CD4-positive, alpha-beta T cell treated with Interleukin-21 for 1 hour (primary cell): ENCODE results near the gene RNF214.
A peak's percentile ranks its signal among the peaks of the same experiment; 100 is the strongest.
"Not testable (repeated sequence)": the region's sequence is repeated elsewhere in the genome, so short reads cannot be mapped to it uniquely, and the experiment has no call there.

ENCODE experiments used
- DNase-seq: peaks from one replicate; pipeline ENCODE4 v3.0.0-alpha.2; 2020

Gene RNF214

DNA sequence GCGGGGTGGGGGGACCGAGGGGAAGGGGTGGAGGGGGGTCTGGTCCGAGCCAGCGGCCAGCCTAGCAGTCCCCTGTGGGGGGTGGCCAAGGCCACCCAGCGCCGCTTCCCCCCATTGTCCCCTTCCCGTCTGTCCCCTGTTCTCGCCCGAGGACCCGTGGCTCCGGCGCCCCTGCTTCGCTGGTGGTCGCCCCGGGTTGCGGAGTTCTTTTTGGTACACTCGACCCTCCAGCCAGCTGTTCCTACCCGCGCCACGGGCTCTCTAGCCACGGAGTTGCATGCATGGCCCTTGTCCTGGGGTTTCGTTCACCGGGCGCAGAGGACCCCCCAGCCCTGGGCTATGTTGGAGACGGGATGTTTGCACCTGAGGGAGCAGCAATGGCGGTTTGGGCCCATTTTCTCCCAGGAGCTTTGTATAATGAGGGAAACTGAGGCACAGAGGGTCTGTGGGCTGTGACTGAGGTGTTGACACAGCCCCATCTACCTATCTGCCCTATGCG is 489 bp downstream of the RNF214 start:
- DNase-seq, result no peak

DNA sequence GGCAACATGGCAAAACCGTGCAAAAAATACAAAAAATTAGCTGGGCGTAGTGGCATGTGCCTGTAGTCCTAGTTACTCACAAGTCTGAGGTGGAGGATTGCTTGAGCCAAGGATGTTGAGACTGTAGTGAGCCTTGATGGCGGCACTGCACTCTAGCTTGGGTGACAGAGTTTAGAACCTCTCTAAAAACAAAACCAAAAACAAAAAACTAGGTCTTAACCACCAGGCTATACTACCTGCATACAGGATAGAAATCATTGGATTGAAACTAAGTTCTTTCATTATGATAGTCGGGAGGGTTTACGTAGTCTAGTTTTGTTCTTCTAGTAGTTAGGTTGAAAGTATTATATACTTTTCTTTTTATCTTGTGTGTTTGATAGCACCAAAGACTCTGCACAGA is 5.8 kb downstream of the RNF214 start:
- DNase-seq, result no peak

DNA sequence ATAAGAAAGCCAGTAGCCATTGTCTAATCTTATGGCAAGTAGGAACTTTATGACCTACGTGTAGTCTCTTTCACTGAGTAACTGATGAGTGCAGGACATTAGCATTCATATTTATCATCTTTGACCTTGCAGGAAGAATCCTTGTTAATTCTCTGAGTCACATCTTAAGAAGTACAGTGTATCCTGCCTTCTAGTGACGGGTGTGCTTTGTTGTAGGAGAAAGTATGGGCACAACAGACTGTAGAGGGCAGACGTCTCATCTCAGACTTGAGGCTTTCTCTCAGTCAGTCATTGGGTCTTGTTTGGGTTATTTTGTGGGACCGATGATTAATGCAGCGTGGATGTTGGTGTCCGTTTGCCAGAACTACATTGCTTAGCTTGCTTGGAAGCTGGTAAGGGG is 6.8 kb downstream of the RNF214 start:
- no peak for DNase-seq

DNA sequence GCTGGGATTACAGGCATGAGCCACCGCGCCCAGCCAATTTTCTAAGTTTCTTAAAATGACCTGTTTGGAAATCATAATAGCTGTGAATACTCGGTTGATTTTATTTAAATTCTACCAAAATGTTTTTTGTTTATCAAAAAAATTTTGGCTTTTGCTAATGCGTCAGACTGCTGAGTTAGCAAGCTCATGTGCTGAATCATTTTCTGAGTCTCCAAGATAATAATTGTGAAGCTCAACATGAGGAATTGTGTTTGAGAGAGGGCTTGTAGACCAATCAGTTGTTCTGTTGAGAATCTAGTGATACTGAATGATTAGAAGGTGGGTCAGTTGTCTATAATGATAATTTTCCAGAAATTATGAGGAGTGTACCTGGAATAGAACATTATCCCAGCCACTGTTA is 15.9 kb downstream of the RNF214 start:
- DNase-seq, result no peak

DNA sequence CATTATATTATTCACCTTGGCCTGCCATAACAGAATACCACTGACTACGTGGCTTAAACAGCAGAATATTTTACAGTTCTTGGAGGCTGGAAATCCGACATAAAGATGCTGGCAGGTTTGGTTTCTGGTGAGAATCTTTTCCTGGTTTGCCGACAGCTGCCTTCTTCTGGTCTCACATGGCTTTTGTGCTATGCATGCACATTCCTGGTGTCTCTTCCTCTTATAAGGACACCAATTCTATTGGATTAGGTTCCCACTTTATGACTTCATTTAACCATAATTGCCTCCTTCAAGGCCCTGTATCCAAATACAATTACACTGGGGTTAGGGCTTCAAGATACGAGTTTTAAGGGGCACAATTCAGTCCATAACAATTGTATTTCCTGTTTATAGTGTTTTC is 17.1 kb downstream of the RNF214 start:
- DNase-seq, result no peak

DNA sequence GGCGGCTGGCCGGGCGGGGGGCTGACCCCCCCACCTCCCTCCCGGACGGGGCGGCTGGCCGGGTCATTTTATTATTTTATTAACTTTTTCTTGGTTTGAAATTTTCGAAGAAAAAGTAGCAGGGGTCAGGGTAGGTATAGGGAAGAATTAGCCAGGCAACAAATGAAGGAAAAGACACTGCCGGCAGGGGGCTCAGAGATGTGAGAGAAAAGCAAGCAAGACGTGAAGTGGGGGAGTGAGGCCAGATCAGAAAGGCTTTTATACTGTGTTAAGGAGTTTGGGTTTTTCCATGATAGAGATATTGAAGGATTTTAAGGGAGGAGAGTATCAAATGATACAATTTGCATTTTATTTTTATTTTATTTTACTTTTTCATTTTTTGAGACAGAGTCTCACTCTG is 19.0 kb downstream of the RNF214 start:
- DNase-seq, result no peak

DNA sequence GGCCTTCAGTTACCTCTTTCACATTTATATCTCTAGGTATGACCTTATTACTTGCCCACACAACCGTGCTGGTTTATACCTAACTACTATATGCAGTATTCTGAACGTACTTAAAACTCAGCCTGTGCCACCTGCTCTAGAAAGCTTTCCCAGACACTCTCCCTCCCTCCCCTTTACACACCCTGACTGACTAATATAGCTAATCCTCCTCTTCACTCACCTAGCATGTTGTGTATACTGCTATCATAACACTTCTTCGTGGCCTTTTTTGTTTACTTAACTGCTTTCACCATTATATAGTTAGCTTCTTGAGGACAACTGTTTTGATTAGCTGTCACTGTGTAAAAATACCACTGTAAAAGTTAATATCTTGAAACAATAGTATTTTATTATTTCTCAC is 23.5 kb downstream of the RNF214 start:
- DNase-seq, result no peak

DNA sequence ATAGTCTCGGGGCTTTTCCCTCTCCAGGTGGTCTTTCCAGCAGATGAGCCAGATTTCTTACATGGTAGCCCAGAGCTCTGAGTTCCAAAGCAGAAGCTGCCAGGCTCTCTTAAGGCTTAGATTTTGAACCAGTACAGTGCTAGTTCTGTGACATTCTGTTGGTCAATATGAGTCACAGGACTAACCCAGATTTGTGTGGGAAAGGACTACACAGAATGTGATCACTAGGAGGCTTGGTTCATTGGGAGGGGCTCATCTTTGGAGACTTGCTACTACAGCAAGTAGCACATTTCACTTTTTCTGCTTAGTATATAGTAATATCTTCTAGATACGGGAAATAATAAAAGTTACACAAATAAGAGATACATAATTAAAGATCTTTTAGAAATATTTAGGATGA is 24.1 kb downstream of the RNF214 start:
- DNase-seq, result no peak

DNA sequence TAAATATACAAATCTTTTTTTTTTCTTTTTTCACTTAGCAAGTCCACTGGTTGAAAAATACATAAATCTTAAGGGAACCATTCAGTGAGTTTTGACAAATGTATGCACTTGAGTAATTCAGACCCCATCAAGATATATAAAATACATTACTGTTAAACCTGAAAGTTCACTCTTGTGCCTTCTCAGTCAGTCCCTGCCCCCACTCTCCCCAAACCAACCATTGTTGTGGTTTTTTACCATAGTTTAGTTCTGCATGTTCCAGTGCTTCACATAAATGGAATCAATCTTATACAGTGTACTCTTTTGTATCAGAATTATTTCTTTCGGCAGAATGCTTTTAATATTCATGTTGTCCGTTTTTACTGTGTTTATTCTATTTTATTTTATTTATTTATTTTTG is 26.1 kb downstream of the RNF214 start:
- no peak for DNase-seq

DNA sequence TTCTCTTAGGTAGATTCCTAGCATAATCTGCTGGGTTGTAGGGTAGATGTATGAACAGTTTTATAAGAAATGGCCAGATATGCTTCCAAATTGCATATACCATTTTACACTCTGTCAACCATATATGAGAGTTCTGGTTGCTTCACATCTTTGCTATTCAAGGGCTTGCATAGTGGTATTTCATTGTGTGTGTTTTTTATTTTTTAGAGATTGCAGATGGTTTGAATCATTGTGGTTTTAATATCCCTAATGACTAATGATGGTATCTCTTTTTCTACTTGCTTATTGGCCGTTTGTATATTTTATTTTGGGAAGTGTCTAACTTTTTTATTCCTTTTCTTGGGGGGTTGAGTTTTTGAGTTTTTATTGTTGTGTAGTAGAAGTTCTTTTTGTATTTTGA is 26.9 kb downstream of the RNF214 start:
- DNase-seq, result no peak

DNA sequence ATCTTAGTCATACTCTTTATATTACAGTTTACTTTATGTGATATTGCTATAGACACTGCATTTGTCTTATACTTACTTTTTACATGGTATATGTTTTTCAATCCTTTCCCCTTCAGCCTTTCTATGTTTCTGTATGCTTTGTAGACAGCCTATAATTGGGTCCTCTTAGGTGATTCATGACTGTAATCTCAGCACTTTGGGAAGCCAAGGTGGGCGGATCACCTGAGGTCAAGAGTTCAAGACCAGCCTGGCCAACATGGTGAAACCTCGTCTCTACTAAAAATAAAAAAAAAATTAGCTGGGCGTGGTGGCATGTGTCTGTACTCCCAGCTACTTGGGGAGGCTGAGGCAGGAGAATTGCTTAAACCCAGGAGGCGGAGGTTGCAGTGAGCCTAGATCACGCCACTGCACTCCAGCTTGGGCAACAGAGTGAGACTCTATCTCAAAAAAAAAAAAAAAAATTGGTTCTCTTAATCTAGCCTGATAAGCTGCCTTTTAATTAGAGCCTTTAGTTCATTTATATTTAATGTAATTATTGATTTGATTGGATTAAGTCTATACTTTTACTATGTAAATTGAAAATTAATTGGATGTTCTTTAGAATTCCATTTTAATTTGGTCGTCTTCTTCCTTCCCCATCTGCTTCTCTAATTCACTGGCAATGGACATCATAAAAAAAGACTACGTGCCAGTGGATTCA is 32.3 kb downstream of the RNF214 start:
- not testable (repeated sequence) for DNase-seq

DNA sequence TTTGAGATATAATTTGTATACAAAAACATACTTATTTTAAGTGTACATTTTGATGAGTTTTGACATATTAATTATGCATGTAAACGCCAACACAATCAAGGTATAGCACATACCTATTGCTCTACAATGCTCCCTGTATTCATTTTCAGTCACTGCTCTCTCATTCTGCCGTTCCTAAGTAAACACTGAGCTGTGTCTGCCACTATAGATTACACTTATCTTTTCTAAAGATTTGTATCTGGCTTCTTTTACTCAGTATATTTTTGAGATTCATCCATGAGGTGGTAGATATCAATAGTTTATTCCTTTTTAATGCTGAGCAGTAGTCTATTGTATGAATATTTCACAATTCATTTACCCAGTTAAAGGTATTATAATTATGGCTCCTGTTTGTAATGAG is 33.3 kb downstream of the RNF214 start:
- DNase-seq, result no peak

DNA sequence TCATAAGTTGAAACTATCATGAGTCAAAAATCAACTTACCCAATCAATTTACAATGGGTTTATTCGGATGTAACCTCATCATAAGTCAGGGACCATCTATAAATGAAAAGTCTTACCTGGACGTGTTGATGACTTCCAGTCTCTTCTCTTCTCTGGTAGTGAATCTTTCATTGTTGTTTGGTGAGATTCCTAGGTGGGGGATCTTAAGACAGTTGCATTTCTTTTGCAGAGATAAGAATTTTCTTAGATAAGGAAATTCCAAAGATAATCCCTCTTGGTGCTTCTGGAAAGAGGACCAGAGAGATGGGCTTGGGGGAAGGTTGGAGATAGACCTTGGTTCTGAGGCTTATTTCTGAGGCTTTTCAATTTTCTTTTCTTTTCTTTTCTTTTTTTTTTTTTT is 37.4 kb downstream of the RNF214 start:
- no peak for DNase-seq

DNA sequence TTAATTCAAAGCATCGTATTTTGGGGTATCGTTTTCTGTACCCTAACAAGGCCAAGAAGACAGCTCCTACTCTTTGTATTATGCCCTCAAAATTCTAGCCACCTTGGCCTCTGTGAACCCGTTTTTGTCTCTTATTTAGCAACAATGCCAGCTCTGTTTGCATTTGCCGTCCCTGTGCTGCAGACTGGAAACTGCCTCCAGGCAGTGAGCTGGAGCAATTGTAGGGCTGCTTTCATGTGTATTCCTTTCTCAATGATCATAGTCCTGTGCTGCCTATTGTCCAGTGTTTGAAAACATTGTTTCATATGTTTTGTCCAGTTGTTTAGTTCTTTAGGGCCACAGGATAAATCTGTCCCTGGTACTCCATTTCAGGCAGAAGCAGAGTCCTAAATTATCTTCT is 38.7 kb downstream of the RNF214 start:
- no peak for DNase-seq

DNA sequence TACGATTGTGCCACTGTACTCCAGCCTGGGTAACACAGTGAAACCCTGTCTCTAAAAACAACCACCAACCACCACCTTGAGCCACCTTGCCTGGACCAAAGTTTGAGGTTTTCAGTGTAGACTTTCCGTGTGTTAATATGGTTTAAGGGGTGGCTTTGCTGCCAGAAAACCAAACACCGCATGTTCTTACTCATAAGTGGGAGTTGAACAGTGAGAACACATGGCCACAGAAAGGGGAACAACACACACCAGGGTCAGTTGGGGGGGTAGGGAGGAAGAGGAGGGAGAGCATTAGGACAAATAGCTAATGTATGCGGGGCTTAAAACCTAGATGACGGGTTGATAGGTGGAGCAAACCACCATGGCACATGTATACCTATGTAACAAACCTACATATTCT is 39.7 kb downstream of the RNF214 start:
- DNase-seq, result not testable (repeated sequence)

DNA sequence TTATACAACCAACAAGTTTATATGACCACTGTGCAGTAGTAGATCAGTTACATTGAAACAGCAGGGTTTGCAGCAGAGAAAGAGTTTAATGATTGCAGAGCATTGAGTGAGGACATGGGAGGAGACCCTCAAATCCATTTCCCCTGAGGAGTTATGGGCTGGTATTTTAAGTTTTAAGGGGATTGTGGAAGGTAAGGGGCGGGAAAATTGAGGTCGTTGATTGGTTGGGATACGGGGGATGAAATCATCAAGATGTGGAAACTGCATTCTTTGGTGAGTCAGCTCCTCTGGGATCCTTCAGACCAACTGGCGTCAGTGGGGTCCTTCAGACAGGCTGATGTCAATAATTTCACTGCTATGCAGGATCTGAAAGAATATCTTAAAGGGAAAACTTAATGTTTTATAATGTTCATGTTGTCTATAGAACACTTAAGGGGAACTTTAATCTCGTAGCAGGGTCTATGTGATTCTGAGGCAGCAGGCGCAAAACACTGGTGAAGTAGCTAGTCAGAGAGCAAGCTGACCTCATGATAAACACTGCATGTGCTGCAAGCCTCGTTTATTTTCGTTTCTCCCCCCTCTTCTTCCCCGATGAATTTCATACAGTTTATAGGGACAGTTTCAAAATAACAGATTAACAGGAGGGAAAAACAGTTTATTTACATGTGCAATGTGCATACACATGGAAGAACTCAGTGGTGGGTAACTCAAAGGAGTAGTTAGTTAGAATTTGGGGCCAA is 41.2 kb downstream of the RNF214 start:
- no peak for DNase-seq

DNA sequence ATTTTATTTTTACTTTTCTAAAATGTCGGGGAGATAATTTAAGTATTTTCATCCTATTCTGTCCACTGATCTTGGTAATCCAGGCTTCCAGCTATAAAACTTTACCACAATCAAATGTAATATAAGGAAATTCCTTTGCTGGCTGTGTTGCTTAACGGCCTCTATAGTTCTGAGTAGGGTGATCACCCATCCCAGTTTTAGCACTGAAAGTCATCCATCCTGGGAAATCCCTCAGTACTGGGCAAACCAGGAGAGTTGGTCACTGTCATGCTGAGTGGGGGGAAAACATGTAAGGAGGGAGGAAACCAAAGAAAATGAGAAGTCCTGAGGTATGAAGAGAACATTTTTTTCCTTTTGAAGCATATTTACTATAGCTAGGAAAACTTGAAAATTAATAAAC is 45.9 kb downstream of the RNF214 start:
- DNase-seq, result no peak

DNA sequence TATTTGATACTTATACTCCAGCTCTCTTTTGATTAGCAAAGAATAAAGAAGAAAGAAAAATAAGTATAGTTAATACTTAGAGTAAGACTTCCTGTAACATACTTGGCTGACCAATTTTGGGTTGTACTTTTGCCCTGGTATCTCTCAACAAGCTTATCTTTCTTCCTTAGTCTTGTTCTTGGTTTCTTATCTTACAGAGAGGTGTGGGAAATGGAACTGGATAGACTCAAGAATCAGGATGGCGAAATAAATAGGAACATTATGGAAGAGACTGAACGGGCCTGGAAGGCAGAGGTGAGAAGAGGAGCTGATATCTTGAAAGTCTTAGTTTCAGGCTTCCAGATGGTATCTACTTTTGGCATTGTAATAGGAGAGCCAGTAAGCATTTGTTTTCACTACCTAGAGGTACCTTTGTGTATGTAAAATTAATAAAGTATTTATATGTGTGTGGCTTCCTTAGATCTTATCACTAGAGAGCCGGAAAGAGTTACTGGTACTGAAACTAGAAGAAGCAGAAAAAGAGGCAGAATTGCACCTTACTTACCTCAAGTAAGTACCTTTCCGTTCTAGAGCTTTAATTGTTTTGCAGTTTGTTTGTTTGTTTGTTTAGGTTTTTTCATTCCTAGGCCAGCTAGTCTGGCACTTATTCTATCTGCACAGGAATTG is 47.4 kb downstream of the RNF214 start:
- DNase-seq, result peak; percentile 43

DNA sequence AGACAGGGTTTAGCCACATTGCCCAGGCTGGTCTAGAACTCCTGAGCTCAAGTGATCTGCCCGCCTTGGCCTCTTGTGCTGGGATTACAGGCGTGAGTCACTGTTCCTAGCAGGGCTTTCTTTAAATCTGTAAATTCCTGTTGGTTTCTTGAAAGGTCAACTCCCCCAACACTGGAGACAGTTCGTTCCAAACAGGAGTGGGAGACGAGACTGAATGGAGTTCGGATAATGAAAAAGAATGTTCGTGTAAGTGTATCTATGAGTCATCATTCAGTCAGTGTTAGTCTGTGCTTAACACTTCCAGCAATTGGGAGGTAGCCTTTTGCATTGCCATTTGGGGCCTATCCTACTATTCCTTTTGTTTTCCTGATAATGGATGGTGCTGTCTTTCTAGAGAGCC is 48.7 kb downstream of the RNF214 start:
- DNase-seq, result no peak

DNA sequence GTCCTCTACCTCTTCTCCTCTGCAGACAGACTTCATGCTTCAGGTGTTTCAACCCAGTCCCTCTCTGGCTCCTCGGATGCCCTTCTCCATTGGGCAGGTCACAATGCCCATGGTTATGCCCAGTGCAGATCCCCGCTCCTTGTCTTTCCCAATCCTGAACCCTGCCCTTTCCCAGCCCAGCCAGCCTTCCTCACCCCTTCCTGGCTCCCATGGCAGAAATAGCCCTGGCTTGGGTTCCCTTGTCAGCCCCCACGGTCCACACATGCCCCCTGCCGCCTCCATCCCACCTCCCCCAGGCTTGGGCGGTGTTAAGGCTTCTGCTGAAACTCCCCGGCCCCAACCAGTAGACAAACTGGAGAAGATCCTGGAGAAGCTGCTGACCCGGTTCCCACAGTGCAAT is 49.4 kb downstream of the RNF214 start:
- no peak for DNase-seq

DNA sequence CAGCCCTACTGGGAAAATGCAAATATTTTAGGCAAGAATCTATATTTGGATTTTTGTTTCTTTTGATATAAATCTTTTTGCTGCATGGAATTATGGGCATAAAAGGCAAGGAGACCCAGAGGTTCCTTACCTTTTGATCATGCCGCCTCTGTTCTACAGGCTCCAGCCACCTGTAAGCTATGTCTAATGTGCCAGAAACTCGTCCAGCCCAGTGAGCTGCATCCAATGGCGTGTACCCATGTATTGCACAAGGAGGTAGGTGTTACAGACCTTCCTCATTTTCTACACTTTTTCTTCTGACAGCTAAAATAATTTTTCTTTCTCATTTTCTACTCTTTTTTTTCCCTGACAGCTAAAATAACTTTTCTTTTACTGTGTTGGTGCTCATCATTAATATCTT is 50.5 kb downstream of the RNF214 start:
- DNase-seq, result no peak

DNA sequence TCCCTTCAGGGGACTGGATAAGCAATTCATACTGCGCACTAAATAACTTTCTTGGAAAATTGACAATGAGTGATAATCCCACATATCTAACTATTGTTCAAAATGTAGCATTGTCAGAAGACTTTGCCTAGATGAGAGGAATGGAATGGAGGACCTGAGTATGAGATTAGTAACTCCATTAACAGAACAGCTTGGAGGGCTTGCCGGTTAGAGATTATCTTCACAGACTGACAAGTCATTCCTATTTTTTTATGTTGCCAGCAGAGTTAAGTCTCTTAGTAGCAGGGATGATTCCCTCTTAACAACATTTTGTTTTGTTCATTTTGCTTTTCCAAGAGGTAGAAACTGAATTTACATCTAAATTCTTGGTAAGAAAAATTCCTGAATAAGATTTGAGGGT is 51.6 kb downstream of the RNF214 start:
- DNase-seq, result no peak

DNA sequence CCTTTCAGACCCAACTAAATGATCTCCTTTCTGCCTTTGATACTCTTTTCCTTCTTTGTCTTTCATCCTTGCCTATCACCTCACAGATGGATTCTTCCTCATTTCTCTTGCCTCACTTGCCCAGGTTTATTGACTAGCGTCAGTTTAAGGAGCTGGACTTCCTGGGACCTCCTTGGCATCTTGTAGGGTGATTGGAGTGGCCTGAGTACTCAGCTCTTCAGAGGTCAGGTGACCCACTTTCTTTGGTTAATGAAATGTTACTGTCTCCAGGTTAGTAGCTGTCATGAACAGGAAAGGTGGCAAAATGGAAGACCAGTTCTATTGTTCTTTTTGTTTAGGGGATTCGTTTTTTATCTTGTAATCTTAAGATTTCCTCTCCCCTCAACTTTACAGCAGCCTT is 54.1 kb downstream of the RNF214 start:
- no peak for DNase-seq

DNA sequence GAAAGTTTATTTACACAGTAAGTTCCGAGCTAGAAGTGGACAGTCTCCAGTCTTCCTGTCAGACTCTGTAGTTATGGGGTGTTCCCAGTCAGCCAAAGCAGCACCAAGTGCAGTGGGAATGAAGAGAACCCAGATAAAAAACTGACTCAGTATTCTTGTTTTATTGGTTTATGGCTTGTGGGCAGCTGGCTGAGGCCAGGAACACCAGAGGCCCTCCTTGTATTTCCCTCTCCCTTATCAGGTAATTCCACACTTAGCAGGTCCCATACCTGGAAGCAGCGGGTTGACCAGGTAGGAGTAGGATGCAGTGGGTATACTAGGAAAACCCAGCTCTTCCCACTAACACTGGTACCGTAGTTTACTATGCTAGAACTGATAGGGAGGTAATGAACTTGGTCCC is 55.2 kb downstream of the RNF214 start:
- no peak for DNase-seq
